PFSK-1 (cell line): ENCODE data around the gene BMP2.

ENCODE experiments used
- FOXP2 ChIP-seq: optimal IDR thresholded peaks from 2 replicates; pipeline ENCODE3; 2011; ENCODE audit warnings: borderline replicate concordance, control low read depth, inconsistent platforms; ENCODE audit not compliant: insufficient read depth; ENCODE audit errors: extremely low read length, extremely low read depth
- POLR2AphosphoS5 ChIP-seq: IDR thresholded peaks from 2 replicates; pipeline ENCODE4 v1.6.1; 2012; ENCODE audit warnings: low read depth, mild to moderate bottlenecking, control low read depth, low read length, moderate library complexity
- SIN3A ChIP-seq: IDR thresholded peaks from 2 replicates; pipeline ENCODE4 v1.6.1; 2012; ENCODE audit warnings: mild to moderate bottlenecking, low read length, moderate library complexity, borderline replicate concordance; ENCODE audit not compliant: insufficient read depth
- TAF1 ChIP-seq: IDR thresholded peaks from 2 replicates; pipeline ENCODE4 v1.6.1; 2012; ENCODE audit warnings: low read length, control low read depth, borderline replicate concordance; ENCODE audit not compliant: insufficient read depth
- TF ChIP-seq, protein P1 (sequence below), 2 experiments: IDR thresholded peaks; 2 replicates each; pipeline versions ENCODE4 v1.6.1 to v1.8.0; 2011 to 2012; ENCODE audit warnings: low read depth in 2 of 2, low read length in 2 of 2, control low read depth in 1 of 2, inconsistent platforms in 1 of 2, mild to moderate bottlenecking in 1 of 2, moderate library complexity in 1 of 2; ENCODE audit not compliant: insufficient read depth in 1 of 2

BMP2 gene

DNA sequence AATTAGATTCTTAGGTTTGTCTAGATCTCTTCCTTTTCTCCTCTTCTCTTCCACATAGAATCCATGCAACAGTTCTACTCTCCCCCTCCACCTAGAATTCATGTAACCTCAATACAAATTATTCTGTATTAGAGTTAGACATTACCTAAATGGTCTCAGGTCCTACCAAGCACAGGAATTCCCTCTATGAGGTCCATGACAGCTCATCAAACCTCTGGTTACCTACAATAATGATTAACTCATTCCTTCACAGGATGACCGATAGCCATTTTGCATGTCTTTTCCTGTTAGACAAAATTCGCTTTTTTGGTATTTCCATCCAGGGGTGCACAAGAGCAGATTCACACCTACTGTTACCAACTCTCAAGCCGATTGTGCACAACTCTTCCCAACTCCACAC, 27.4 kb upstream of the BMP2 start:
- TF ChIP-seq POLR2AphosphoS5 = no peak
- no peak for TF ChIP-seq TAF1

DNA sequence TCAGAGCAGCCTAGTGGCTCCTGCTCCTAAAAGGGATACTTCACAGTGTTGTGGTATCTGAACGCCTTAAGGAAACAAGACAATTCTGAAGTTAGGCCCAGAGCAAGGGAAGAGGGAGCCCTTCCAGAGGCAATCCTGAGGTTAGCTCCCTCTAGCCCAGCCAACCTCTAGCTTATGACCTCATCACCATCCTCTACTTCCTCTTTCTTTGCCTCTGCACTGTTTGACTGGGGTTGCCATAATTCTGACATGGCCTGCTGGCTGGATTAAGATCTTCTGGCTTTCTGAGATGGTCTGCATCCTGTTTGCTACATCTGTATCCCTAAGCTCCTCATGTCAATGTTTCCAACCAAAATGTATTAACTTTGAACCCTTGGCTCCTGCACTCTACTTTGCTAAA, 23.3 kb upstream of the BMP2 start:
- TF ChIP-seq FOXP2 (no peak), POLR2AphosphoS5 (no peak), TAF1 (no peak)
- TF ChIP-seq, protein P1, sequence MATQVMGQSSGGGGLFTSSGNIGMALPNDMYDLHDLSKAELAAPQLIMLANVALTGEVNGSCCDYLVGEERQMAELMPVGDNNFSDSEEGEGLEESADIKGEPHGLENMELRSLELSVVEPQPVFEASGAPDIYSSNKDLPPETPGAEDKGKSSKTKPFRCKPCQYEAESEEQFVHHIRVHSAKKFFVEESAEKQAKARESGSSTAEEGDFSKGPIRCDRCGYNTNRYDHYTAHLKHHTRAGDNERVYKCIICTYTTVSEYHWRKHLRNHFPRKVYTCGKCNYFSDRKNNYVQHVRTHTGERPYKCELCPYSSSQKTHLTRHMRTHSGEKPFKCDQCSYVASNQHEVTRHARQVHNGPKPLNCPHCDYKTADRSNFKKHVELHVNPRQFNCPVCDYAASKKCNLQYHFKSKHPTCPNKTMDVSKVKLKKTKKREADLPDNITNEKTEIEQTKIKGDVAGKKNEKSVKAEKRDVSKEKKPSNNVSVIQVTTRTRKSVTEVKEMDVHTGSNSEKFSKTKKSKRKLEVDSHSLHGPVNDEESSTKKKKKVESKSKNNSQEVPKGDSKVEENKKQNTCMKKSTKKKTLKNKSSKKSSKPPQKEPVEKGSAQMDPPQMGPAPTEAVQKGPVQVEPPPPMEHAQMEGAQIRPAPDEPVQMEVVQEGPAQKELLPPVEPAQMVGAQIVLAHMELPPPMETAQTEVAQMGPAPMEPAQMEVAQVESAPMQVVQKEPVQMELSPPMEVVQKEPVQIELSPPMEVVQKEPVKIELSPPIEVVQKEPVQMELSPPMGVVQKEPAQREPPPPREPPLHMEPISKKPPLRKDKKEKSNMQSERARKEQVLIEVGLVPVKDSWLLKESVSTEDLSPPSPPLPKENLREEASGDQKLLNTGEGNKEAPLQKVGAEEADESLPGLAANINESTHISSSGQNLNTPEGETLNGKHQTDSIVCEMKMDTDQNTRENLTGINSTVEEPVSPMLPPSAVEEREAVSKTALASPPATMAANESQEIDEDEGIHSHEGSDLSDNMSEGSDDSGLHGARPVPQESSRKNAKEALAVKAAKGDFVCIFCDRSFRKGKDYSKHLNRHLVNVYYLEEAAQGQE (IDR thresholded peaks at IDR 0.05; ENCODE audit: insufficient read depth in 1 of 2, low read depth in 2 of 2, low read length in 2 of 2) = no peak

DNA sequence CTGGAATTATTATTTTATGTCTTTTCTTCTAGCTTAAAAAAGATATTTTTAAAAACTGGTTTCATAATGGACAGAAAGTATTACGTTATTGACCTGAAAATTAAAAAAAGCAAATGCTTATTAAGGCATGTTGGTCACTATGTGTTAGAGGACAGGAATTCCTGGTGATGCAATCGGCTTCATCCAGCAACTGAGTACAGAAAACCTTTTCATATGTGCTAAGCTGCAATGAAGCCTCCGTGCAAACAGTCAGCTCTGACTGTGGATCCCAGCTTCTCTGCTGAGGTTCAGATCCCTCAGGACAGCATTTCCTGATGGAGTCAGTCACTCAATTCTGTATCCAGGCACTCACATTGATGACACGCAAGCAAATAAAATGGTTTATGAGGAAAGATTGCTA, 22.7 kb upstream of the BMP2 start:
- no peak for TF ChIP-seq FOXP2

DNA sequence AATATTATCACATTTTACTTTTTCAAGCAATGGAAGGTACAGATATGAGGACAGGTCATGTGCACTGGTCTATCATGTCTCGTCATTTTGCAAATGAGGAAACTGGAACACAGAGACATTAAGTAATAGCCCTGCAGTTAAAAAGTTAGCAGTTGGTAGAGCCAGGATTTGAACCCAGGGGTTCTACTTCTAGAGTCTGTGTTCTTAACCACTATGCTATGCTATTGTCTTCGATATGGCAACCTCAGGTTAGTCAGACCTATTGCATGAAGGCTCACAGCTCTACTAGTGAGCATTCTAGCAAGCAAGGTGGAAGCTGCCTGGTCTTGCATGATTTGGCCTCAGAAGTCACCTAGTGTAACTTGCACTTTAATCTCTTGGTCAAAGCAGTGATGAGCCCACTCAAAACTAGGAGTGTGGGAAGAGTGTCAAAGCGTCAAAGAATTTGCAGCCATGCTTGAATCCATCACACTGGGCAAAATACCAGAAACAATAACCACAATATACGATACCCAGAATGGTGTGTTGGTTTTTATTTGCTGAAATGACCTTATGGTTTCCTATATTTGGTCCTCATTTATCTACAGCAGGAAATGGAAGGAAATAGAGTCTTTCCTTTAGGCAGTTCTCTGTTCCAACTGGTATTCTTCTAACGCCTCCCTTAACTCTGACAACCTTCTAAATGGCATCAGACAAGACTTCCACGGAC, 20.4 kb upstream of the BMP2 start:
- TF ChIP-seq FOXP2 (no peak), SIN3A (no peak)

DNA sequence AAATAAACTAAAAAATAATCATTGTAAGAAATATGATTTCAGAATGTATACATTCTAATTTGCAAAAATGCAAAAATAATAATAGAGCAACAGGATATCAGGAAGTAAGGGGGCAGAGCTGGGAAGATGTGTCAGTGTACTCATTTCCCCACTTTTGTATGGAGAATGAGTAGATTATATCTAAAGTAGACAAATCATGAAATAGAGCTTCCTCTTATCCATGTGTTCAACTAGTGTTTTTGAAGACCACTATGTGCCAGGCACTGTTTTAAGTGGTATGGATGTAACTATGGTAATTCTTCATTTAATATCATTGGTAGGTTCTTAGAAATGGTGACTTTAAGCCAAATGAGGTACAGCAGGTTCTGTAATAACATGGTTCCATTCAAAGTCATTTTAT, 17.0 kb upstream of the BMP2 start:
- no peak for TF ChIP-seq TAF1
- TF ChIP-seq FOXP2 = no peak
- no peak for TF ChIP-seq SIN3A
- TF ChIP-seq, protein P1 (IDR thresholded peaks at IDR 0.05; ENCODE audit: insufficient read depth in 1 of 2, low read depth in 2 of 2, low read length in 2 of 2) = no peak
- no peak for TF ChIP-seq POLR2AphosphoS5

DNA sequence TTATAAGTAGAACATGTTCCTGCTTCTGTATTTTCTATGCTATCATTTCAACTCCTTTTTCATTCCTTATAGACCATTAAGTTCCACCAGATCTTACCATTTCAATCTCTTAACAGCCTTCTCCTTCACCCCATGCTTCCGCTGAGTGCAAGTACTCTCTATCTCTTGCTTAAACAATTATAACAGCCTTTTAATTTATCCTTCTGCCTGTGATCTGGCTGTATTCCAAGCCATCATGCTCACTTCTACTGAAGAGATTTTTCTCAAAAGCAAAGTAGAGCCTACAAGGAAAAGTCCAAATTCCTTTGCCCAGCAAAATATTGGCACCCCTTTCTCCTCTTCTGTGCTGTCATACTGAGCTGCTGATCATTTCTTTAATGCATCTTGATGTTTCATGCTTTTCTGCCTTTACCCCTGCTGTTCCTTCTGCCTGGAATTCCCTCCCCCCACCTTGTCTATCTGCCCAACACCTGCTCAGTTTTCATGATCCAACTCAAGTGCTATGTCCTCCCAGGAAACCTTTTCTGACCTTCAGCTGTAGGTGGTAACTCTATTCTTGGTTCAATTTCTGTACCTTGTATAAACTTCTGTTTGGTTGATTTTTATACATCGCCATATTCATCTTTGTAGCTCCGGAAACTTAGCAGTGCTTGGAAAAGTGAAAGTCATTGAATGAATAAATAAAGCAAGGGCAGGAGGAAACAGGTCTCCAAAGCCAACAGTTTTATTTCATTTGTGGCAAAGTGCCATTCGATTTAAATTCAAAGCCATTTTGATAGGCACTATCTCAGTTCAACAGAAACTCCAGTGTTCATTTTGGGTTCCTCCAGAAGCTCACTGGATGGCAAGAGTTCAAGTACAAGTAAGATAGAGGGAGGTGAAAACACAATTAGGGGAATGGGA, 10.5 kb upstream of the BMP2 start:
- TF ChIP-seq, protein P1 (IDR thresholded peaks at IDR 0.05; ENCODE audit: insufficient read depth in 1 of 2, low read depth in 2 of 2, low read length in 2 of 2) = no peak
- no peak for TF ChIP-seq SIN3A
- no peak for TF ChIP-seq POLR2AphosphoS5
- TF ChIP-seq TAF1 = no peak
- no peak for TF ChIP-seq FOXP2

DNA sequence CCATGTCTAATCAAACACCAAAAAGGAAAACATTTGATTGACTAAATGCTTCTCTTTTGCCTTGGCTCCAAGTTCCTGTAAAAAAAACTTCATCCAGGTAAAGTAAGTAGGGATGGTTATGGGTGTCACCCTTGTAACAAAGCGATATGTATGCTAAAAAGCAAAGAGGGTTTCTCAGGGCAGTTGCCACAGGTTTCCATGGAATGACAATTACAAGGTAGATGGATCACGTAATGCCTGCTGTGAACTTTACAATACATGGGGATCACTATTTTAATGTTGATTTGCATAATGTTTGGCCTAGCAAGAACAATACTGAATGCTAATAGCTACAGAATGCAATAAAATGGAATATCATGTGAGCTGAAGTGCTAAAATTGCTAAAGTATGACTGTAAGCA, 2.9 kb upstream of the BMP2 start:
- TF ChIP-seq FOXP2 = no peak
- TF ChIP-seq, protein P1 (IDR thresholded peaks at IDR 0.05; ENCODE audit: insufficient read depth in 1 of 2, low read depth in 2 of 2, low read length in 2 of 2) = no peak
